GM12878 (cell line): ENCODE data around the gene FGD3. TPM values are rescaled to one million over a fixed set of nuclear protein-coding genes. Genes with fewer than 3 reads are reported as not detected.

Source experiments
- ATAC-seq: fragments of 200-7000 bp; cut with Tn5 transposase; 3 replicates; pipeline ENCODE4 v1.9.1; 2020; ENCODE audit warnings: mild to moderate bottlenecking, moderate library complexity
- BruUV-seq: library from RNA; stranded (reverse); fragments of 400-500 nt; replicated peaks from 2 replicates; lab custom pipeline; 2021; lab: Mats Ljungman, UMichigan
- CTCF ChIA-PET: fragments of 300-600 bp; sonication (Branson Sonifier 250); formaldehyde crosslinking; extraction: SDS; loops from one replicate; lab custom pipeline; 2021; ENCODE audit warnings: inconsistent platforms; lab: Yijun Ruan, JAX
- POLR2A ChIA-PET: fragments of 350-600 bp; formaldehyde crosslinking; extraction: SDS; loops from one replicate; lab custom pipeline; 2021; ENCODE audit warnings: inconsistent platforms; lab: Charles Lee
- RAD21 ChIA-PET: fragments of 300-600 bp; sonication (Branson Sonifier 250); formaldehyde crosslinking; loops from one replicate; lab custom pipeline; 2023; ENCODE audit warnings: antibody characterized with exemption; ENCODE audit not compliant: unreplicated experiment; lab: Charles Lee
- SMC1A ChIA-PET: fragments of 300-600 bp; sonication (Branson Sonifier 250); formaldehyde crosslinking; loops from one replicate; lab custom pipeline; 2023; ENCODE audit not compliant: unreplicated experiment, uncharacterized antibody; lab: Charles Lee
- DNase-seq: peaks from one replicate; pipeline ENCODE4 v3.0.0-alpha.2; 2011; ENCODE audit warnings: low read depth, low spot score
- FAIRE-seq: peaks from 3 replicates; lab custom pipeline; 2011; peaks lifted over from hg19 to GRCh38; lab: Jason Lieb, UNC
- H2AFZ ChIP-seq: 2 replicates; pipeline ENCODE4 v1.6.0; 2011; ENCODE audit warnings: low read depth, low read length, control low read depth; ENCODE audit not compliant: control insufficient read depth
- H3K27ac ChIP-seq: 2 replicates; pipeline ENCODE4 v1.5.1; 2011; ENCODE audit warnings: control low read depth; ENCODE audit not compliant: control insufficient read depth, insufficient read depth
- H3K27me3 ChIP-seq, 2 experiments: replicated peaks in 1 of 2; 2 replicates each; pipeline versions ENCODE4 v1.6.0 to v1.6.1; 2011; ENCODE audit warnings: low read length in 1 of 2; ENCODE audit not compliant: control insufficient read depth in 2 of 2, insufficient read depth in 2 of 2
- H3K36me3 ChIP-seq, 2 experiments: 2 replicates each; pipeline ENCODE4 v1.5.1; 2011; ENCODE audit warnings: low read length in 1 of 2; ENCODE audit not compliant: control insufficient read depth in 2 of 2, insufficient read depth in 2 of 2
- H3K4me1 ChIP-seq: 2 replicates; pipeline ENCODE4 v1.6.1; 2011; ENCODE audit warnings: mild to moderate bottlenecking, low read length, moderate library complexity, mixed read lengths; ENCODE audit not compliant: control insufficient read depth, insufficient read depth
- H3K4me2 ChIP-seq: 2 replicates; pipeline ENCODE4 v1.6.0; 2011; ENCODE audit warnings: control low read depth; ENCODE audit not compliant: control insufficient read depth, insufficient read depth
- H3K4me3 ChIP-seq: fragments of 200-600 bp; sonication (generic); 2 replicates; pipeline ENCODE4 v1.5.1; 2016
- H3K79me2 ChIP-seq: 2 replicates; pipeline ENCODE4 v1.6.0; 2011; ENCODE audit warnings: low read length; ENCODE audit not compliant: control insufficient read depth, insufficient read depth
- H3K9ac ChIP-seq: 2 replicates; pipeline ENCODE4 v1.8.0; 2011; ENCODE audit warnings: low read length, control low read depth, mixed read lengths; ENCODE audit not compliant: control insufficient read depth, insufficient read depth
- H3K9me3 ChIP-seq: replicated peaks from 3 replicates; pipeline ENCODE4 v1.5.1; 2011; ENCODE audit warnings: mild to moderate bottlenecking, low read length; ENCODE audit not compliant: control insufficient read depth, insufficient read depth
- H4K20me1 ChIP-seq: 2 replicates; pipeline ENCODE4 v1.6.0; 2011; ENCODE audit not compliant: control insufficient read depth, insufficient read depth
- EGR1 ChIP-seq, 2 experiments: IDR thresholded peaks; 1 replicate in 1 of 2; 2 replicates in 1 of 2; pipeline ENCODE4 v1.6.1; 2011 to 2012; ENCODE audit warnings: low read depth in 2 of 2, low read length in 2 of 2, borderline replicate concordance in 1 of 2, mild to moderate bottlenecking in 1 of 2, moderate library complexity in 1 of 2
- JUND ChIP-seq: IDR thresholded peaks from 2 replicates; pipeline ENCODE4 v1.6.1; 2012; ENCODE audit warnings: low read depth, mild to moderate bottlenecking, low read length, improper control_type of control experiment, moderate library complexity
- KLF5 ChIP-seq: fragments of 450-650 bp; IDR thresholded peaks from 2 replicates; pipeline ENCODE4 v1.6.1; 2014; ENCODE audit warnings: mild to moderate bottlenecking; ENCODE audit not compliant: partially characterized antibody
- NRF1 ChIP-seq: conservative IDR thresholded peaks from 2 replicates; pipeline ENCODE4 v1.6.1; 2011; ENCODE audit warnings: mild to moderate bottlenecking, low read depth, low read length, improper control_type of control experiment
- RAD21 ChIP-seq: IDR thresholded peaks from 2 replicates; pipeline ENCODE4 v1.6.1; 2011; ENCODE audit warnings: mild to moderate bottlenecking, low read depth, low read length, moderate library complexity; ENCODE audit not compliant: insufficient read depth
- RBBP5 ChIP-seq: fragments of 200-600 bp; sonication (generic); conservative IDR thresholded peaks from 2 replicates; pipeline ENCODE4 v1.6.1; 2016
- RFX5 ChIP-seq: IDR thresholded peaks from 2 replicates; pipeline ENCODE4 v1.6.1; 2011; ENCODE audit warnings: low read depth, low read length, improper control_type of control experiment
- SMAD1 ChIP-seq: fragments of 450-650 bp; IDR thresholded peaks from 2 replicates; pipeline ENCODE4 v1.6.1; 2018; ENCODE audit warnings: mild to moderate bottlenecking, low read depth; ENCODE audit not compliant: partially characterized antibody
- SMARCA5 ChIP-seq: fragments of 450-650 bp; IDR thresholded peaks from 2 replicates; pipeline ENCODE4 v1.6.1; 2017; ENCODE audit warnings: mild to moderate bottlenecking
- STAT3 ChIP-seq: IDR thresholded peaks from 2 replicates; pipeline ENCODE4 v1.6.1; 2011; ENCODE audit warnings: low read depth, low read length, improper control_type of control experiment
- YBX1 ChIP-seq: fragments of 450-650 bp; IDR thresholded peaks from 2 replicates; pipeline ENCODE4 v1.6.1; 2016; ENCODE audit warnings: antibody characterized with exemption
- ZNF217 ChIP-seq: fragments of 450-650 bp; IDR thresholded peaks from 2 replicates; pipeline ENCODE4 v1.6.1; 2017; ENCODE audit warnings: antibody characterized with exemption, mild to moderate bottlenecking
- ZNF24 ChIP-seq: fragments of 450-650 bp; IDR thresholded peaks from 2 replicates; pipeline ENCODE4 v1.6.1; 2017; ENCODE audit warnings: antibody characterized with exemption, mild to moderate bottlenecking
- ZNF274 ChIP-seq: IDR thresholded peaks from one replicate; pipeline ENCODE4 v1.8.0; 2011; ENCODE audit not compliant: insufficient read length, insufficient read depth
- WGBS: methylation state at CpG from one replicate; pipeline ENCODE4 v1.1.6; 2016; ENCODE audit warnings: low lambda C conversion rate; ENCODE audit not compliant: insufficient replicate concordance, insufficient coverage; ENCODE audit errors: missing lambda C conversion rate; 5-methylcytosine and 5-hydroxymethylcytosine counted together
- in situ Hi-C: fragments of 300-500 bp; cut with MboI; formaldehyde crosslinking; loops from 9 replicates; pipeline ENCODE4 v1.14.3; 2018; ENCODE audit warnings: mixed read lengths
- intact Hi-C: fragments of 100-400 bp; cut with micrococcal nuclease; formaldehyde crosslinking; loops from one replicate; pipeline ENCODE4 v1.14.2; 2022; ENCODE audit not compliant: unreplicated experiment
- polyA plus RNA-seq, 11 experiments: library from polyadenylated mRNA; depleted of rRNA in 4 of 11; unstranded in 6 of 11; stranded (reverse) in 5 of 11; fragments of >200 nt; fragmentation: Nextera tagmentation in 4 of 11; fragmentation: Illumina TruSeq in 1 of 11; extraction: Ambion mirVana in 4 of 11; extraction: Trizol in 1 of 11; gene quantifications; 1 replicate in 1 of 11; 2 replicates in 10 of 11; pipeline versions ENCODE4 v1.2.1 to v1.2.3, GENCODE V29; 2011 to 2016; ENCODE audit warnings: inconsistent platforms in 2 of 11, missing spikeins in 2 of 11, low read depth in 1 of 11
- total RNA-seq, 4 experiments: library from RNA; depleted of rRNA in 3 of 4; stranded (reverse); fragments of >200 nt in 3 of 4; fragmentation: Illumina TruSeq in 1 of 4; extraction: Trizol in 1 of 4; gene quantifications; 2 replicates each; pipeline versions ENCODE4 v1.2.1 to v1.2.3, GENCODE V29; 2013 to 2021
- TF ChIP-seq, protein P1 (sequence below): fragments of 450-650 bp; IDR thresholded peaks from 2 replicates; pipeline ENCODE4 v1.6.1; 2016; ENCODE audit warnings: mild to moderate bottlenecking
- TF ChIP-seq, protein P2 (sequence below): fragments of 450-650 bp; IDR thresholded peaks from 2 replicates; pipeline ENCODE4 v1.6.1; 2016; ENCODE audit warnings: mild to moderate bottlenecking, moderate library complexity, borderline replicate concordance
- TF ChIP-seq, protein P3 (sequence below): fragments of 450-650 bp; formaldehyde crosslinking; IDR thresholded peaks from 2 replicates; pipeline ENCODE4 v1.5.0; 2022; ENCODE audit warnings: mild to moderate bottlenecking, missing genetic modification characterization

Gene FGD3
- total and polyA plus RNA-seq, 10 of the 15 experiments (the other 5 are each of a cell fraction or from before 2014, with no cell fraction given) = 0.26 to 18.1 (median 12.4) TPM

DNA sequence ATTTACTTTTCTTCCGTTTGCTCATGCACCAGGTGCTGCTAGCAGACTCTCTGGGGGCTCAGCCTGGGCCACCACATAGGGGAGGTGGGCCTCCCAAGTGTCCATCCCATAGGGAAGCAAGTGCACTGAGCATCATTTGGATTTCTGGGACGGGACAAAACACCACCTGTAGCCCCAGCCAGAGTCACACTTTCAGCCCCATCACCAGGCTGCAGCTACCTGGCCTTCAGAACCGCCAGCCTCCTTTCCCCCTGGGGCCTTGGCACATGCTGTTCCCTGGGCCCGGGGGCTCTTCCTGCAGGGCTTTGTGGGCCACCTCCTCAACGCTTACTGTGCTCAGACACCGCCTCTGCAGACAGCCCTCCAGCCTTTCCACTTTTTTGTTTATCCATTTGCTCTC lies 91.6 kb downstream of the FGD3 start (continued):
- TF ChIP-seq, protein P1, sequence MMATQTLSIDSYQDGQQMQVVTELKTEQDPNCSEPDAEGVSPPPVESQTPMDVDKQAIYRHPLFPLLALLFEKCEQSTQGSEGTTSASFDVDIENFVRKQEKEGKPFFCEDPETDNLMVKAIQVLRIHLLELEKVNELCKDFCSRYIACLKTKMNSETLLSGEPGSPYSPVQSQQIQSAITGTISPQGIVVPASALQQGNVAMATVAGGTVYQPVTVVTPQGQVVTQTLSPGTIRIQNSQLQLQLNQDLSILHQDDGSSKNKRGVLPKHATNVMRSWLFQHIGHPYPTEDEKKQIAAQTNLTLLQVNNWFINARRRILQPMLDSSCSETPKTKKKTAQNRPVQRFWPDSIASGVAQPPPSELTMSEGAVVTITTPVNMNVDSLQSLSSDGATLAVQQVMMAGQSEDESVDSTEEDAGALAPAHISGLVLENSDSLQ = no peak
- TF ChIP-seq KLF5 (no peak), ZNF274 (no peak)

DNA sequence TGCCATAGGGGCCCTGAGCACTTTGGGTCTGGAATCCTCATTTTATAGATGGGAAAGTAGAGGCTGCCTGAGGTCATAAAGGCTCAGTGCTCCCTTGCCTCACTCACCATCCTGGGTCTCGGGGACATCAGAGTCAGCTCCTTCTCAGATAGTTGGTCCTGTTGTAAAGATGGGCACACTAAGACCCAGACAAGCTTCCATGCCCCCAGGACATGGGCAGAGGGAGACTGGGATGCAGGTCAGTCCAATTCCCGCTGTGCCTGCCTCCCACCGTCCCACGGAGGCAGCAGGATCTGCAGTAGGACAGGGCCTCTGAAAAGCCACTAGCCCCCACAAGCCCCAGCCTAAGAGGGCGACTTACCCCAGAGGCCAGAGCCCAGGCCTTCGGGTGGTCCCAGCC lies 92.1 kb downstream of the FGD3 start:
- ChIA-PET POLR2A (no interaction called here), RAD21 (no interaction called here), CTCF (no interaction called here), SMC1A (no interaction called here)
- no peaks in the 10 kb centered on the region for H3K4me1 ChIP-seq
- H3K79me2 ChIP-seq = no peaks in the 10 kb centered on the region
- no peak for ATAC-seq
- intact Hi-C loops = no loop called here
- in situ Hi-C loops = no loop called here
- peaks cover 0 to 2% of the 10 kb centered on the region in 2 experiments for H3K36me3 ChIP-seq
- H4K20me1 ChIP-seq = no peaks in the 10 kb centered on the region
- H3K9me3 ChIP-seq = no peaks in the 10 kb centered on the region
- no TSS peak for BruUV-seq
- DNase-seq = no peak
- H3K4me2 ChIP-seq = no peak overlapping the region
- H3K9ac ChIP-seq = no peak overlapping the region
- no peak overlapping the region for H2AFZ ChIP-seq
- H3K27ac ChIP-seq = no peak overlapping the region
- FAIRE-seq = no peak
- H3K27me3 ChIP-seq = no peaks in the 10 kb centered on the region
- H3K4me3 ChIP-seq = no peak overlapping the region
- WGBS = 73% methylated on average over 6 of the region's 6 CpGs
- TF ChIP-seq, protein P2, sequence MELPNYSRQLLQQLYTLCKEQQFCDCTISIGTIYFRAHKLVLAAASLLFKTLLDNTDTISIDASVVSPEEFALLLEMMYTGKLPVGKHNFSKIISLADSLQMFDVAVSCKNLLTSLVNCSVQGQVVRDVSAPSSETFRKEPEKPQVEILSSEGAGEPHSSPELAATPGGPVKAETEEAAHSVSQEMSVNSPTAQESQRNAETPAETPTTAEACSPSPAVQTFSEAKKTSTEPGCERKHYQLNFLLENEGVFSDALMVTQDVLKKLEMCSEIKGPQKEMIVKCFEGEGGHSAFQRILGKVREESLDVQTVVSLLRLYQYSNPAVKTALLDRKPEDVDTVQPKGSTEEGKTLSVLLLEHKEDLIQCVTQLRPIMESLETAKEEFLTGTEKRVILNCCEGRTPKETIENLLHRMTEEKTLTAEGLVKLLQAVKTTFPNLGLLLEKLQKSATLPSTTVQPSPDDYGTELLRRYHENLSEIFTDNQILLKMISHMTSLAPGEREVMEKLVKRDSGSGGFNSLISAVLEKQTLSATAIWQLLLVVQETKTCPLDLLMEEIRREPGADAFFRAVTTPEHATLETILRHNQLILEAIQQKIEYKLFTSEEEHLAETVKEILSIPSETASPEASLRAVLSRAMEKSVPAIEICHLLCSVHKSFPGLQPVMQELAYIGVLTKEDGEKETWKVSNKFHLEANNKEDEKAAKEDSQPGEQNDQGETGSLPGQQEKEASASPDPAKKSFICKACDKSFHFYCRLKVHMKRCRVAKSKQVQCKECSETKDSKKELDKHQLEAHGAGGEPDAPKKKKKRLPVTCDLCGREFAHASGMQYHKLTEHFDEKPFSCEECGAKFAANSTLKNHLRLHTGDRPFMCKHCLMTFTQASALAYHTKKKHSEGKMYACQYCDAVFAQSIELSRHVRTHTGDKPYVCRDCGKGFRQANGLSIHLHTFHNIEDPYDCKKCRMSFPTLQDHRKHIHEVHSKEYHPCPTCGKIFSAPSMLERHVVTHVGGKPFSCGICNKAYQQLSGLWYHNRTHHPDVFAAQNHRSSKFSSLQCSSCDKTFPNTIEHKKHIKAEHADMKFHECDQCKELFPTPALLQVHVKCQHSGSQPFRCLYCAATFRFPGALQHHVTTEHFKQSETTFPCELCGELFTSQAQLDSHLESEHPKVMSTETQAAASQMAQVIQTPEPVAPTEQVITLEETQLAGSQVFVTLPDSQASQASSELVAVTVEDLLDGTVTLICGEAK = no peak
- no peak for TF ChIP-seq RAD21
- TF ChIP-seq STAT3 = no peak
- no peak for TF ChIP-seq NRF1
- no peak for TF ChIP-seq SMAD1
- TF ChIP-seq, protein P3, sequence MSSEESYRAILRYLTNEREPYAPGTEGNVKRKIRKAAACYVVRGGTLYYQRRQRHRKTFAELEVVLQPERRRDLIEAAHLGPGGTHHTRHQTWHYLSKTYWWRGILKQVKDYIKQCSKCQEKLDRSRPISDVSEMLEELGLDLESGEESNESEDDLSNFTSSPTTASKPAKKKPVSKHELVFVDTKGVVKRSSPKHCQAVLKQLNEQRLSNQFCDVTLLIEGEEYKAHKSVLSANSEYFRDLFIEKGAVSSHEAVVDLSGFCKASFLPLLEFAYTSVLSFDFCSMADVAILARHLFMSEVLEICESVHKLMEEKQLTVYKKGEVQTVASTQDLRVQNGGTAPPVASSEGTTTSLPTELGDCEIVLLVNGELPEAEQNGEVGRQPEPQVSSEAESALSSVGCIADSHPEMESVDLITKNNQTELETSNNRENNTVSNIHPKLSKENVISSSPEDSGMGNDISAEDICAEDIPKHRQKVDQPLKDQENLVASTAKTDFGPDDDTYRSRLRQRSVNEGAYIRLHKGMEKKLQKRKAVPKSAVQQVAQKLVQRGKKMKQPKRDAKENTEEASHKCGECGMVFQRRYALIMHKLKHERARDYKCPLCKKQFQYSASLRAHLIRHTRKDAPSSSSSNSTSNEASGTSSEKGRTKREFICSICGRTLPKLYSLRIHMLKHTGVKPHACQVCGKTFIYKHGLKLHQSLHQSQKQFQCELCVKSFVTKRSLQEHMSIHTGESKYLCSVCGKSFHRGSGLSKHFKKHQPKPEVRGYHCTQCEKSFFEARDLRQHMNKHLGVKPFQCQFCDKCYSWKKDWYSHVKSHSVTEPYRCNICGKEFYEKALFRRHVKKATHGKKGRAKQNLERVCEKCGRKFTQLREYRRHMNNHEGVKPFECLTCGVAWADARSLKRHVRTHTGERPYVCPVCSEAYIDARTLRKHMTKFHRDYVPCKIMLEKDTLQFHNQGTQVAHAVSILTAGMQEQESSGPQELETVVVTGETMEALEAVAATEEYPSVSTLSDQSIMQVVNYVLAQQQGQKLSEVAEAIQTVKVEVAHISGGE (CRISPR knock-in tag) = no peak
- TF ChIP-seq YBX1 = no peak
- TF ChIP-seq RFX5 = no peak
- TF ChIP-seq RBBP5 = no peak
- no peak for TF ChIP-seq ZNF24
- no peak for TF ChIP-seq ZNF217
- TF ChIP-seq SMARCA5 = no peak
- no peak for TF ChIP-seq EGR1 (IDR thresholded peaks at IDR 0.05; ENCODE audit: borderline replicate concordance in 1 of 2, low read depth in 2 of 2, low read length in 2 of 2)
- TF ChIP-seq JUND = no peak
